PC-3 (cell line): ENCODE measurements around the gene SNF8. TPM values are rescaled to one million over a fixed set of nuclear protein-coding genes. Genes with fewer than 3 reads are reported as not detected.

Experiments used
- ATAC-seq: fragments of 200-7000 bp; cut with Tn5 transposase; 2 replicates; pipeline ENCODE4 v1.9.1; 2020; ENCODE audit warnings: mild to moderate bottlenecking, moderate library complexity
- BruUV-seq: library from RNA; stranded (reverse); fragments of 400-500 nt; replicated peaks from 2 replicates; lab custom pipeline; 2021; lab: Mats Ljungman, UMichigan
- CTCF ChIA-PET: fragments of 300-600 bp; sonication (Branson Sonifier 250); formaldehyde crosslinking; loops from one replicate; lab custom pipeline; 2022; ENCODE audit warnings: antibody characterized with exemption; lab: Charles Lee
- POLR2A ChIA-PET: fragments of 300-600 bp; sonication (Branson Sonifier 250); formaldehyde crosslinking; loops from one replicate; lab custom pipeline; 2022; ENCODE audit warnings: antibody characterized with exemption; ENCODE audit not compliant: unreplicated experiment; lab: Charles Lee
- DNase-seq: peaks from one replicate; pipeline ENCODE4 v3.0.0-alpha.2; 2015
- H2AFZ ChIP-seq: fragments of 300-600 bp; sonication (generic); 2 replicates; pipeline ENCODE4 v1.6.0; 2016; ENCODE audit warnings: antibody characterized with exemption, low read length
- H3F3A ChIP-seq: fragments of 300-600 bp; sonication (generic); one replicate; pipeline ENCODE4 v1.6.0; 2017; ENCODE audit warnings: antibody characterized with exemption, low read length, control low read depth, mild to moderate bottlenecking; ENCODE audit not compliant: unreplicated experiment
- H3K27ac ChIP-seq: fragments of 300-600 bp; sonication (generic); 2 replicates; pipeline ENCODE4 v1.5.1; 2016; ENCODE audit warnings: mild to moderate bottlenecking, low read length
- H3K27me3 ChIP-seq: fragments of 300-600 bp; sonication (generic); 2 replicates; pipeline ENCODE4 v1.6.1; 2016; ENCODE audit warnings: low read length, mixed read lengths
- H3K36me3 ChIP-seq: fragments of 300-600 bp; sonication (generic); 2 replicates; pipeline ENCODE4 v1.6.1; 2016; ENCODE audit warnings: low read depth, mixed run types, low read length, mixed read lengths
- H3K4me1 ChIP-seq: fragments of 300-600 bp; sonication (generic); 2 replicates; pipeline ENCODE4 v1.5.1; 2016; ENCODE audit warnings: low read length; ENCODE audit not compliant: insufficient read depth
- H3K4me2 ChIP-seq: fragments of 300-600 bp; sonication (generic); 2 replicates; pipeline ENCODE4 v1.6.0; 2016; ENCODE audit warnings: low read length
- H3K4me3 ChIP-seq: fragments of 300-600 bp; sonication (generic); 2 replicates; pipeline ENCODE4 v1.5.1; 2016; ENCODE audit warnings: mild to moderate bottlenecking, low read length, mixed read lengths
- H3K79me2 ChIP-seq: fragments of 300-600 bp; sonication (generic); 2 replicates; pipeline ENCODE4 v1.6.1; 2017; ENCODE audit warnings: low read length, mixed read lengths
- H3K9ac ChIP-seq: fragments of 300-600 bp; sonication (generic); 2 replicates; pipeline ENCODE4 v1.6.0; 2016; ENCODE audit warnings: mild to moderate bottlenecking, low read length
- H3K9me2 ChIP-seq: fragments of 300-600 bp; sonication (generic); replicated peaks from 2 replicates; pipeline ENCODE4 v1.6.1; 2016; ENCODE audit warnings: mixed run types, low read length, mixed read lengths
- H3K9me3 ChIP-seq: fragments of 300-600 bp; sonication (generic); 2 replicates; pipeline ENCODE4 v1.6.1; 2016; ENCODE audit warnings: low read length, mixed read lengths
- H4K20me1 ChIP-seq: fragments of 300-600 bp; sonication (generic); 2 replicates; pipeline ENCODE4 v1.6.1; 2016; ENCODE audit warnings: low read length, mixed read lengths
- EZH2 ChIP-seq: fragments of 300-600 bp; sonication (generic); IDR thresholded peaks from one replicate; pipeline ENCODE4 v1.6.1; 2017; ENCODE audit warnings: antibody characterized with exemption, mild to moderate bottlenecking, low read length; ENCODE audit not compliant: unreplicated experiment
- EZH2phosphoT487 ChIP-seq: fragments of 300-600 bp; sonication (generic); IDR thresholded peaks from 2 replicates; pipeline ENCODE4 v1.6.1; 2018; ENCODE audit warnings: mild to moderate bottlenecking, antibody characterized with exemption, low read length, borderline replicate concordance
- intact Hi-C: fragments of 100-400 bp; cut with micrococcal nuclease; formaldehyde crosslinking; loops from 2 replicates; pipeline ENCODE4 v1.9.0; 2023
- total RNA-seq: library from RNA; depleted of rRNA; stranded (reverse); fragments of >200 nt; gene quantifications from 2 replicates; pipeline ENCODE4 v1.2.3, GENCODE V29; 2014
- TF ChIP-seq, protein P1 (sequence below): fragments of 300-600 bp; sonication (generic); conservative IDR thresholded peaks from 2 replicates; pipeline ENCODE4 v1.5.1; 2017; ENCODE audit warnings: antibody characterized with exemption, low read depth, mild to moderate bottlenecking, low read length

The SNF8 gene
- total RNA-seq, 1 experiment from 2014 or later: 278 TPM

DNA sequence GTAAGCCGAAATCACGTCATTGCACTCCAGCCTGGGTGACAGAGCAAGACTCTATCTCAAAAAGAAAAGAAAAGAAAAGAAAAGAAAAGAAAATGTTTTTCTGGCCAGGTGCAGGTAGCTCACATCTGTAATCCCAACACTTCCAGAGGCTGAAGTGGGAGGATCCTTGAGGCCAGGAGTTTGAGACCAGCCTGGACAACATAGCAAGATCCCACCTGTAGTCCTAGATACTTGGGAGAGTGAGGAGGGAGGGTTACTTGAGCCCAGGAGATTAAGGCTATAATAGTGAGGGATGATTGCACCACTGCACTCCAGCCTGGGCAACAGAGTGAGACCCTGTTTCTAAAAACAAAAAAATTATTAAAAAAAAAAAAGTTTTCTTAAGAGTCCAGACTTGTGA lies 54.6 kb downstream of the SNF8 start:
- no peak overlapping the region for H3K27ac ChIP-seq
- BruUV-seq: no TSS peak
- peaks cover 8% of the 10 kb centered on the region for H3K36me3 ChIP-seq
- ATAC-seq: no peak
- no peak overlapping the region for H3K9ac ChIP-seq
- H3K4me3 ChIP-seq: no peak overlapping the region
- no peak overlapping the region for H2AFZ ChIP-seq
- no peak overlapping the region for H3K4me2 ChIP-seq
- peaks cover 33% of the 10 kb centered on the region for H3K79me2 ChIP-seq
- no peaks in the 10 kb centered on the region for H3K9me3 ChIP-seq
- intact Hi-C loops: loop anchor here (5.0 kb wide), 1 partner anchor 302 kb away; no protein-coding TSS in a partner anchor
- H3K4me1 ChIP-seq: peaks cover 20% of the 10 kb centered on the region
- CTCF ChIA-PET: no interaction called here
- POLR2A ChIA-PET: no interaction called here
- DNase-seq: no peak
- H3K27me3 ChIP-seq: no peaks in the 10 kb centered on the region
- H3F3A ChIP-seq: no peaks in the 10 kb centered on the region
- TF ChIP-seq EZH2 (no peak), EZH2phosphoT487 (no peak)
- TF ChIP-seq, protein P1, sequence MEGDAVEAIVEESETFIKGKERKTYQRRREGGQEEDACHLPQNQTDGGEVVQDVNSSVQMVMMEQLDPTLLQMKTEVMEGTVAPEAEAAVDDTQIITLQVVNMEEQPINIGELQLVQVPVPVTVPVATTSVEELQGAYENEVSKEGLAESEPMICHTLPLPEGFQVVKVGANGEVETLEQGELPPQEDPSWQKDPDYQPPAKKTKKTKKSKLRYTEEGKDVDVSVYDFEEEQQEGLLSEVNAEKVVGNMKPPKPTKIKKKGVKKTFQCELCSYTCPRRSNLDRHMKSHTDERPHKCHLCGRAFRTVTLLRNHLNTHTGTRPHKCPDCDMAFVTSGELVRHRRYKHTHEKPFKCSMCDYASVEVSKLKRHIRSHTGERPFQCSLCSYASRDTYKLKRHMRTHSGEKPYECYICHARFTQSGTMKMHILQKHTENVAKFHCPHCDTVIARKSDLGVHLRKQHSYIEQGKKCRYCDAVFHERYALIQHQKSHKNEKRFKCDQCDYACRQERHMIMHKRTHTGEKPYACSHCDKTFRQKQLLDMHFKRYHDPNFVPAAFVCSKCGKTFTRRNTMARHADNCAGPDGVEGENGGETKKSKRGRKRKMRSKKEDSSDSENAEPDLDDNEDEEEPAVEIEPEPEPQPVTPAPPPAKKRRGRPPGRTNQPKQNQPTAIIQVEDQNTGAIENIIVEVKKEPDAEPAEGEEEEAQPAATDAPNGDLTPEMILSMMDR: no peak
- no peaks in the 10 kb centered on the region for H3K9me2 ChIP-seq
- no peaks in the 10 kb centered on the region for H4K20me1 ChIP-seq

DNA sequence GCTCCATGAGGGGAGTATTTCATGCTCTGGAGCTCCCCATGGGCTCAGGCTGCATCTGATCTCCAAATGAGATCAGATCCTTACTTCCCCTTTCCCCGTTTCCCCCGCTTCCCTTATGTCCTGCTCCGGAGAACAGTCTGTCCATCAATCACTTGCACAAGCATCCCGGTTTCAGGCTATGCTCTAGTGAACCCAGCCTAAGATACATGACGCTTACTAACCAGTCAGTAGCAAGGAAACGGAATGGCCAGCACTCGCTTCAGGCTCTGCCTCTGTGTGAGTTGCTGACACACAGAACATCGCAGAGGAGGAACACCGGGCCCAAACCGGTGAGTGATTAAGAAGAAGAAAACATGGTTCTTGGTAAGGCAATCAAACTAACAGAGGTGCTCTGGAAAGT lies 61.5 kb downstream of the SNF8 start:
- TF ChIP-seq, protein P1: no peak
- no peak for TF ChIP-seq EZH2phosphoT487
- no peak for TF ChIP-seq EZH2
- H3K4me1 ChIP-seq: no peaks in the 10 kb centered on the region
- no peak overlapping the region for H3K27ac ChIP-seq
- ATAC-seq (no peak), DNase-seq (no peak)
- CTCF ChIA-PET: no interaction called here
- BruUV-seq: no TSS peak
- no peaks in the 10 kb centered on the region for H3K36me3 ChIP-seq
- no peak overlapping the region for H3K4me3 ChIP-seq
- no peak overlapping the region for H2AFZ ChIP-seq
- no peak overlapping the region for H3K9ac ChIP-seq
- H3K4me2 ChIP-seq: no peak overlapping the region
- no peaks in the 10 kb centered on the region for H3F3A ChIP-seq
- no peaks in the 10 kb centered on the region for H4K20me1 ChIP-seq
- intact Hi-C loops: no loop called here
- POLR2A ChIA-PET: no interaction called here
- no peaks in the 10 kb centered on the region for H3K27me3 ChIP-seq
- no peaks in the 10 kb centered on the region for H3K79me2 ChIP-seq
- no peaks in the 10 kb centered on the region for H3K9me3 ChIP-seq
- no peaks in the 10 kb centered on the region for H3K9me2 ChIP-seq

DNA sequence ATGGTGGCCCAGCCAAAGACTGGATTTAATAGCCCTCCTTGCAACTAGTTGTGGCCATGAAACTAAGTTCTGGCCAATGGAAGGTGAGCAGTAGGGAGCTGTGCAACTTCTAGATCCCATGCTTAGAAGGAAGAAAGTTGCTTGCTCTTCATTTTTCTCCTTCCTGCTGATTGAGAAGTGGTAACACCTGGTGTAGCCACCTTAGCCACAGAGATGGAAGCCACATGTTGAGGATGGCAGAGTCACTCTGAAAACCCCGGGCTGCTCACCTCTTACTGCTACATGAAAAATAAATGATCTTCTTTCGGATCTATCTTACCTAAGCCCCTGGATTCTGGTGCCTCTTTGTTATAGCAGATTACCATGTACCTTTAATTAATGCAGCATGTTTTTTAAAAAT lies 62.4 kb downstream of the SNF8 start:
- H3K27ac ChIP-seq: no peak overlapping the region
- no peaks in the 10 kb centered on the region for H3F3A ChIP-seq
- no peaks in the 10 kb centered on the region for H3K79me2 ChIP-seq
- no TSS peak for BruUV-seq
- ChIA-PET CTCF (interaction anchor here (0.6 to 0.7 kb wide), 2 partner anchors 65 to 69 kb away, joined by 4 to 7 read pairs; partner anchors contain the start of gene TTLL6), POLR2A (no interaction called here)
- intact Hi-C loops: no loop called here
- H2AFZ ChIP-seq: no peak overlapping the region
- H4K20me1 ChIP-seq: no peaks in the 10 kb centered on the region
- TF ChIP-seq EZH2 (no peak), EZH2phosphoT487 (no peak)
- TF ChIP-seq, protein P1: no peak
- H3K4me3 ChIP-seq: no peak overlapping the region
- no peak overlapping the region for H3K4me2 ChIP-seq
- DNase-seq (no peak), ATAC-seq (no peak)
- no peaks in the 10 kb centered on the region for H3K9me3 ChIP-seq
- no peaks in the 10 kb centered on the region for H3K27me3 ChIP-seq
- H3K9me2 ChIP-seq: no peaks in the 10 kb centered on the region
- no peaks in the 10 kb centered on the region for H3K36me3 ChIP-seq
- H3K4me1 ChIP-seq: no peaks in the 10 kb centered on the region
- no peak overlapping the region for H3K9ac ChIP-seq
